ENCODE data around the gene STEAP1B. TPM values are rescaled to one million over a fixed set of nuclear protein-coding genes. Genes with fewer than 3 reads are reported as not detected.

Gene STEAP1B
- total and polyA plus RNA-seq, 4 donors, result 0.06 to 0.28 (median 0.08) TPM; not detected in 1

DNA sequence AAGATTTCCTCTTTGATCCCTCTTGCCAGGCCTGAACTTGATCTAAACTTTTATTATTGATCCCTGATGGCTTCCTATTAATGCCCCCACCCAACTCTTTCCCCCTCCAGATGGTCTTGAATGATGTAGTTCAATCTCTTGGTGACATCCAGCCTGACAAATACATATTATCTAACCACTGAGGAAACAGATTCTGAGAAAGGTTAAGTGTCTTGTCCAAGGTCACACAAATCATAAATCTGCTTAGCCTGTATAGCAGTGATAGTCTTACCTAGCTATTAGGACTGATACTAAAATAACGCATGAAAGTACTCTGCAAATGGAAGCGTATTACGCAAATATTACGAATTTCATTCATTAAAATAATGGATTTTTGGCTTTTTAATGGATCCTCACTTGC lies 22.7 kb downstream of the STEAP1B start:
- Histone ChIP-seq H3K27ac (ENCODE audit: low read depth in 1 of 2, low read length in 2 of 2) (no peak overlapping the region), H3K4me1 (ENCODE audit: control insufficient read depth in 4 of 4, insufficient read depth in 4 of 4, low read length in 3 of 4) (no peaks in the 10 kb centered on the region), H3K9ac (ENCODE audit: low read depth in 1 of 2, low read length in 2 of 2) (no peak overlapping the region), H3K27me3 (ENCODE audit: control insufficient read depth in 4 of 4, insufficient read depth in 4 of 4, low read length in 3 of 4) (no peaks in the 10 kb centered on the region), H3K9me3 (ENCODE audit: control insufficient read depth in 4 of 4, low read length in 3 of 4) (no peaks in the 10 kb centered on the region), H3K36me3 (ENCODE audit: control insufficient read depth in 4 of 4, insufficient read depth in 3 of 4, low read depth in 1 of 4, low read length in 3 of 4) (no peaks in the 10 kb centered on the region), H3K4me3 (ENCODE audit: low read depth in 1 of 3, low read length in 3 of 3) (no peak overlapping the region)
- TF ChIP-seq, protein P1, sequence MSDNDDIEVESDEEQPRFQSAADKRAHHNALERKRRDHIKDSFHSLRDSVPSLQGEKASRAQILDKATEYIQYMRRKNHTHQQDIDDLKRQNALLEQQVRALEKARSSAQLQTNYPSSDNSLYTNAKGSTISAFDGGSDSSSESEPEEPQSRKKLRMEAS (IDR thresholded peaks at IDR 0.05), result no peak
- TF ChIP-seq CTCF (IDR thresholded peaks at IDR 0.05; ENCODE audit: low read depth, low read length, missing input control) (no peak), ATF3 (IDR thresholded peaks at IDR 0.05) (no peak), JUND (IDR thresholded peaks at IDR 0.05) (no peak), FOXA1 (IDR thresholded peaks at IDR 0.05) (no peak), NR2F2 (IDR thresholded peaks at IDR 0.05) (no peak), HNF4G (IDR thresholded peaks at IDR 0.05) (no peak), EGR1 (IDR thresholded peaks at IDR 0.05; ENCODE audit: low read depth in 2 of 2) (no peak), GABPA (IDR thresholded peaks at IDR 0.05 in 1 of 2, conservative IDR thresholded peaks at IDR 0.05 in 1 of 2) (no peak), HNF4A (conservative IDR thresholded peaks at IDR 0.05) (no peak), RAD21 (IDR thresholded peaks at IDR 0.05) (no peak), RXRA (IDR thresholded peaks at IDR 0.05) (no peak), SP1 (IDR thresholded peaks at IDR 0.05) (no peak)
- WGBS, result 93% methylated on average over 4 of the region's 4 CpGs
- no peak for DNase-seq (ENCODE audit: low spot score)

- H3K9ac ChIP-seq (ENCODE audit: low read depth in 1 of 2, low read length in 2 of 2), result no peak overlapping the region
- no peak for DNase-seq (ENCODE audit: low spot score)
- no peaks in the 10 kb centered on the region for H3K9me3 ChIP-seq (ENCODE audit: control insufficient read depth in 4 of 4, low read length in 3 of 4)
- 92% methylated on average over 6 of the region's 6 CpGs for WGBS
- no peak for TF ChIP-seq SP1 (IDR thresholded peaks at IDR 0.05)
- no peak for TF ChIP-seq GABPA (IDR thresholded peaks at IDR 0.05 in 1 of 2, conservative IDR thresholded peaks at IDR 0.05 in 1 of 2)
- TF ChIP-seq FOXA1 (IDR thresholded peaks at IDR 0.05), result no peak
- no peak for TF ChIP-seq FOXA2 (IDR thresholded peaks at IDR 0.05)
- TF ChIP-seq HNF4G (IDR thresholded peaks at IDR 0.05), result no peak
- TF ChIP-seq ZBTB33 (IDR thresholded peaks at IDR 0.05), result no peak
- no peak for TF ChIP-seq JUND (IDR thresholded peaks at IDR 0.05)
- TF ChIP-seq, protein P2, sequence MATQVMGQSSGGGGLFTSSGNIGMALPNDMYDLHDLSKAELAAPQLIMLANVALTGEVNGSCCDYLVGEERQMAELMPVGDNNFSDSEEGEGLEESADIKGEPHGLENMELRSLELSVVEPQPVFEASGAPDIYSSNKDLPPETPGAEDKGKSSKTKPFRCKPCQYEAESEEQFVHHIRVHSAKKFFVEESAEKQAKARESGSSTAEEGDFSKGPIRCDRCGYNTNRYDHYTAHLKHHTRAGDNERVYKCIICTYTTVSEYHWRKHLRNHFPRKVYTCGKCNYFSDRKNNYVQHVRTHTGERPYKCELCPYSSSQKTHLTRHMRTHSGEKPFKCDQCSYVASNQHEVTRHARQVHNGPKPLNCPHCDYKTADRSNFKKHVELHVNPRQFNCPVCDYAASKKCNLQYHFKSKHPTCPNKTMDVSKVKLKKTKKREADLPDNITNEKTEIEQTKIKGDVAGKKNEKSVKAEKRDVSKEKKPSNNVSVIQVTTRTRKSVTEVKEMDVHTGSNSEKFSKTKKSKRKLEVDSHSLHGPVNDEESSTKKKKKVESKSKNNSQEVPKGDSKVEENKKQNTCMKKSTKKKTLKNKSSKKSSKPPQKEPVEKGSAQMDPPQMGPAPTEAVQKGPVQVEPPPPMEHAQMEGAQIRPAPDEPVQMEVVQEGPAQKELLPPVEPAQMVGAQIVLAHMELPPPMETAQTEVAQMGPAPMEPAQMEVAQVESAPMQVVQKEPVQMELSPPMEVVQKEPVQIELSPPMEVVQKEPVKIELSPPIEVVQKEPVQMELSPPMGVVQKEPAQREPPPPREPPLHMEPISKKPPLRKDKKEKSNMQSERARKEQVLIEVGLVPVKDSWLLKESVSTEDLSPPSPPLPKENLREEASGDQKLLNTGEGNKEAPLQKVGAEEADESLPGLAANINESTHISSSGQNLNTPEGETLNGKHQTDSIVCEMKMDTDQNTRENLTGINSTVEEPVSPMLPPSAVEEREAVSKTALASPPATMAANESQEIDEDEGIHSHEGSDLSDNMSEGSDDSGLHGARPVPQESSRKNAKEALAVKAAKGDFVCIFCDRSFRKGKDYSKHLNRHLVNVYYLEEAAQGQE (IDR thresholded peaks at IDR 0.05), result no peak
- TF ChIP-seq RAD21 (IDR thresholded peaks at IDR 0.05), result no peak
- TF ChIP-seq, protein P1 (IDR thresholded peaks at IDR 0.05), result no peak
- TF ChIP-seq ATF3 (IDR thresholded peaks at IDR 0.05), result no peak
- no peak for TF ChIP-seq HNF4A (conservative IDR thresholded peaks at IDR 0.05)
- TF ChIP-seq EGR1 (IDR thresholded peaks at IDR 0.05; ENCODE audit: low read depth in 2 of 2), result no peak
- no peak for TF ChIP-seq RXRA (IDR thresholded peaks at IDR 0.05)
- no peak overlapping the region for H3K4me3 ChIP-seq (ENCODE audit: low read depth in 1 of 3, low read length in 3 of 3)
- no peaks in the 10 kb centered on the region for H3K4me1 ChIP-seq (ENCODE audit: control insufficient read depth in 4 of 4, insufficient read depth in 4 of 4, low read length in 3 of 4)
- H3K27ac ChIP-seq (ENCODE audit: low read depth in 1 of 2, low read length in 2 of 2), result no peak overlapping the region
- no peaks in the 10 kb centered on the region for H3K36me3 ChIP-seq (ENCODE audit: control insufficient read depth in 4 of 4, insufficient read depth in 3 of 4, low read depth in 1 of 4, low read length in 3 of 4)
- H3K27me3 ChIP-seq (ENCODE audit: control insufficient read depth in 4 of 4, insufficient read depth in 4 of 4, low read length in 3 of 4), result no peaks in the 10 kb centered on the region
These were observed 23.2 kb downstream of the STEAP1B start for GRCh38 chr7:22476824-22477223.

Measured in liver (tissue), 9 donors.